Mesenchymal stem cell (in vitro differentiated cells and primary cell): Measurements from ENCODE around the gene PAPOLG.

Experiments used
- DNase-seq: peaks from one replicate; pipeline ENCODE4 v3.0.0-alpha.2; 2013
- H2AFZ ChIP-seq: one replicate; pipeline ENCODE4 v1.6.1; 2013; ENCODE audit warnings: low read depth, mild to moderate bottlenecking, control low read depth, inconsistent platforms, low read length, moderate library complexity
- H2AK5ac ChIP-seq: 2 replicates; pipeline ENCODE4 v1.6.1; 2013; ENCODE audit warnings: low read length, moderate library complexity, mild to moderate bottlenecking, inconsistent platforms; ENCODE audit not compliant: severe bottlenecking
- H2BK120ac ChIP-seq: one replicate; pipeline ENCODE4 v1.6.1; 2013; ENCODE audit warnings: low read depth, mild to moderate bottlenecking, inconsistent platforms, low read length, moderate library complexity
- H2BK12ac ChIP-seq, 2 experiments: one replicate each; pipeline ENCODE4 v1.6.1; 2013; ENCODE audit warnings: inconsistent platforms in 2 of 2, low read length in 2 of 2, mild to moderate bottlenecking in 2 of 2, moderate library complexity in 2 of 2, control low read depth in 1 of 2
- H2BK15ac ChIP-seq: one replicate; pipeline ENCODE4 v1.6.1; 2013; ENCODE audit warnings: mild to moderate bottlenecking, low read depth, inconsistent platforms; ENCODE audit not compliant: poor library complexity, severe bottlenecking
- H2BK5ac ChIP-seq: 2 replicates; pipeline ENCODE4 v1.6.1; 2013; ENCODE audit warnings: low read depth, mild to moderate bottlenecking, low read length, control low read depth, inconsistent platforms; ENCODE audit not compliant: poor library complexity, severe bottlenecking
- H3K14ac ChIP-seq, 2 experiments: one replicate each; pipeline ENCODE4 v1.6.1; 2013; ENCODE audit warnings: inconsistent platforms in 2 of 2, low read length in 2 of 2, control low read depth in 1 of 2, mild to moderate bottlenecking in 1 of 2, moderate library complexity in 1 of 2
- H3K18ac ChIP-seq, 2 experiments: one replicate each; pipeline ENCODE4 v1.6.1; 2013; ENCODE audit warnings: inconsistent platforms in 2 of 2, low read length in 2 of 2, control low read depth in 1 of 2, low read depth in 1 of 2, mild to moderate bottlenecking in 1 of 2
- H3K23ac ChIP-seq, 2 experiments: one replicate each; pipeline ENCODE4 v1.6.1; 2013; ENCODE audit warnings: inconsistent platforms in 2 of 2, low read length in 2 of 2, mild to moderate bottlenecking in 2 of 2, moderate library complexity in 2 of 2, control low read depth in 1 of 2
- H3K27ac ChIP-seq: 2 replicates; pipeline ENCODE4 v1.5.1; 2013; ENCODE audit warnings: mild to moderate bottlenecking, moderate library complexity, low read length, control low read depth, inconsistent platforms; ENCODE audit not compliant: poor library complexity, severe bottlenecking
- H3K27me3 ChIP-seq, 2 experiments: 2 replicates each; pipeline versions ENCODE4 v1.6.1 to v1.7.0; 2013; ENCODE audit warnings: low read length in 2 of 2, mild to moderate bottlenecking in 2 of 2, moderate library complexity in 2 of 2, control low read depth in 1 of 2, inconsistent platforms in 1 of 2; ENCODE audit not compliant: control insufficient read depth in 1 of 2, insufficient read depth in 1 of 2
- H3K36me3 ChIP-seq, 2 experiments: 2 replicates each; pipeline versions ENCODE4 v1.6.1 to v1.7.0; 2013; ENCODE audit warnings: low read length in 2 of 2, control low read depth in 1 of 2, inconsistent platforms in 1 of 2, low read depth in 1 of 2, mild to moderate bottlenecking in 1 of 2; ENCODE audit not compliant: insufficient read depth in 2 of 2, control insufficient read depth in 1 of 2
- H3K4ac ChIP-seq, 2 experiments: one replicate each; pipeline ENCODE4 v1.6.1; 2013; ENCODE audit warnings: inconsistent platforms in 2 of 2, low read length in 2 of 2, mild to moderate bottlenecking in 2 of 2, moderate library complexity in 2 of 2, control low read depth in 1 of 2, low read depth in 1 of 2
- H3K4me1 ChIP-seq: 2 replicates; pipeline ENCODE4 v1.6.1; 2013; ENCODE audit warnings: low read depth, low read length, control low read depth; ENCODE audit not compliant: control insufficient read depth, insufficient read depth
- H3K4me2 ChIP-seq: 2 replicates; pipeline ENCODE4 v1.6.1; 2013; ENCODE audit warnings: low read length, mild to moderate bottlenecking, inconsistent platforms; ENCODE audit not compliant: poor library complexity, severe bottlenecking
- H3K4me3 ChIP-seq, 2 experiments: 2 replicates each; pipeline versions ENCODE4 v1.5.1 to v1.7.0; 2013; ENCODE audit warnings: low read length in 2 of 2, mild to moderate bottlenecking in 2 of 2, control low read depth in 1 of 2, low read depth in 1 of 2; ENCODE audit not compliant: insufficient read depth in 1 of 2
- H3K79me1 ChIP-seq: replicated peaks from 2 replicates; pipeline ENCODE4 v1.6.1; 2013; ENCODE audit warnings: mild to moderate bottlenecking, control low read depth, low read length, inconsistent platforms; ENCODE audit not compliant: poor library complexity, severe bottlenecking
- H3K9ac ChIP-seq: 2 replicates; pipeline ENCODE4 v1.7.0; 2013; ENCODE audit warnings: mild to moderate bottlenecking, low read length, moderate library complexity
- H3K9me3 ChIP-seq: 2 replicates; pipeline ENCODE4 v1.7.0; 2013; ENCODE audit warnings: mild to moderate bottlenecking, low read length; ENCODE audit not compliant: control insufficient read depth
- H4K8ac ChIP-seq: one replicate; pipeline ENCODE4 v1.6.1; 2013; ENCODE audit warnings: inconsistent platforms, mild to moderate bottlenecking, low read length, moderate library complexity
- H4K91ac ChIP-seq: one replicate; pipeline ENCODE4 v1.6.1; 2013; ENCODE audit warnings: mild to moderate bottlenecking, low read length, inconsistent platforms
- WGBS: methylation state at CpG from one replicate; pipeline ENCODE4 v1.1.7; 2013; ENCODE audit warnings: mixed read lengths; 5-methylcytosine and 5-hydroxymethylcytosine counted together

The PAPOLG gene

GRCh38 chr2:60837123-60837522, 81.1 kb downstream of the PAPOLG start:
- no peak overlapping the region for H2BK12ac ChIP-seq
- no peak overlapping the region for H3K4ac ChIP-seq
- no peak overlapping the region for H4K8ac ChIP-seq
- no peak overlapping the region for H2BK15ac ChIP-seq
- H2BK5ac ChIP-seq: no peak overlapping the region
- peaks cover 35 to 39% of the 10 kb centered on the region in 2 experiments for H3K27me3 ChIP-seq
- no peaks in the 10 kb centered on the region for H3K36me3 ChIP-seq
- no peak overlapping the region for H4K91ac ChIP-seq
- H2AFZ ChIP-seq: no peak overlapping the region
- H3K4me1 ChIP-seq: no peaks in the 10 kb centered on the region
- no CpG with 5 or more reads among the region's 1 CpG for WGBS
- no peak overlapping the region for H3K9ac ChIP-seq
- no peak overlapping the region for H3K18ac ChIP-seq
- no peak overlapping the region for H2AK5ac ChIP-seq
- no peaks in the 10 kb centered on the region for H3K9me3 ChIP-seq
- no peak overlapping the region for H2BK120ac ChIP-seq
- no peak overlapping the region for H3K14ac ChIP-seq
- no peak overlapping the region for H3K4me2 ChIP-seq
- no peak overlapping the region for H3K4me3 ChIP-seq
- H3K79me1 ChIP-seq: no peaks in the 10 kb centered on the region
- H3K23ac ChIP-seq: no peak overlapping the region
- H3K27ac ChIP-seq: no peak overlapping the region
- no peak for DNase-seq

- no peak overlapping the region for H3K14ac ChIP-seq
- no peak overlapping the region for H3K4me2 ChIP-seq
- H3K9ac ChIP-seq: no peak overlapping the region
- H3K4ac ChIP-seq: no peak overlapping the region
- no peak overlapping the region for H2BK120ac ChIP-seq
- H3K23ac ChIP-seq: no peak overlapping the region
- H3K4me1 ChIP-seq: no peaks in the 10 kb centered on the region
- H4K91ac ChIP-seq: no peak overlapping the region
- WGBS: 81% methylated on average over 2 of the region's 3 CpGs
- no peak overlapping the region for H2AK5ac ChIP-seq
- no peak overlapping the region for H4K8ac ChIP-seq
- H3K27ac ChIP-seq: no peak overlapping the region
- H2BK5ac ChIP-seq: no peak overlapping the region
- peaks cover 27 to 35% of the 10 kb centered on the region in 2 experiments for H3K27me3 ChIP-seq
- H3K18ac ChIP-seq: no peak overlapping the region
- H2AFZ ChIP-seq: no peak overlapping the region
- H2BK12ac ChIP-seq: no peak overlapping the region
- no peaks in the 10 kb centered on the region for H3K36me3 ChIP-seq
- no peak overlapping the region for H2BK15ac ChIP-seq
- no peak overlapping the region for H3K4me3 ChIP-seq
- no peaks in the 10 kb centered on the region for H3K9me3 ChIP-seq
- no peak for DNase-seq
- no peaks in the 10 kb centered on the region for H3K79me1 ChIP-seq
These were observed 82.4 kb downstream of the PAPOLG start for GRCh38 chr2:60838481-60838880.

GRCh38 chr2:60839126-60839813, 83.2 kb downstream of the PAPOLG start:
- H3K14ac ChIP-seq: no peak overlapping the region
- H2BK15ac ChIP-seq: no peak overlapping the region
- no peak overlapping the region for H2BK12ac ChIP-seq
- H4K8ac ChIP-seq: no peak overlapping the region
- H3K4me1 ChIP-seq: no peaks in the 10 kb centered on the region
- H2BK120ac ChIP-seq: no peak overlapping the region
- H3K4ac ChIP-seq: no peak overlapping the region
- no peak overlapping the region for H3K4me3 ChIP-seq
- no peak overlapping the region for H4K91ac ChIP-seq
- no peak overlapping the region for H3K4me2 ChIP-seq
- no peak overlapping the region for H3K9ac ChIP-seq
- no peak overlapping the region for H2AFZ ChIP-seq
- no peak overlapping the region for H3K18ac ChIP-seq
- no peak overlapping the region for H3K27ac ChIP-seq
- no peak for DNase-seq
- no peaks in the 10 kb centered on the region for H3K36me3 ChIP-seq
- H2BK5ac ChIP-seq: no peak overlapping the region
- no peak overlapping the region for H3K23ac ChIP-seq
- no peaks in the 10 kb centered on the region for H3K79me1 ChIP-seq
- H3K9me3 ChIP-seq: no peaks in the 10 kb centered on the region
- peaks cover 23 to 38% of the 10 kb centered on the region in 2 experiments for H3K27me3 ChIP-seq
- H2AK5ac ChIP-seq: no peak overlapping the region
- WGBS: 81% methylated on average over 6 of the region's 9 CpGs

GRCh38 chr2:60840880-60841279, 84.8 kb downstream of the PAPOLG start:
- Histone ChIP-seq H3K4me2 (no peak overlapping the region), H3K14ac (no peak overlapping the region), H2AFZ (no peak overlapping the region), H2BK120ac (no peak overlapping the region), H4K91ac (no peak overlapping the region), H3K4ac (no peak overlapping the region), H3K27me3 (peaks cover 11 to 26% of the 10 kb centered on the region in 2 experiments), H2BK15ac (no peak overlapping the region), H4K8ac (no peak overlapping the region), H3K23ac (no peak overlapping the region), H2BK12ac (no peak overlapping the region), H2AK5ac (no peak overlapping the region), H3K9ac (no peak overlapping the region), H3K4me1 (no peaks in the 10 kb centered on the region), H3K36me3 (no peaks in the 10 kb centered on the region), H3K27ac (no peak overlapping the region), H3K4me3 (no peak overlapping the region), H3K18ac (no peak overlapping the region), H3K9me3 (no peaks in the 10 kb centered on the region), H3K79me1 (no peaks in the 10 kb centered on the region), H2BK5ac (no peak overlapping the region)
- no peak for DNase-seq
- 90% methylated on average over 7 of the region's 7 CpGs for WGBS
